EL (cell line): ENCODE results near the gene CDH23.

Experiments used
- DNase-seq: peaks from one replicate; pipeline ENCODE4 v3.0.0-alpha.2; 2016

Gene CDH23

GRCh38 chr10:71788954-71789353 lies 392.2 kb downstream of the CDH23 start:
- DNase-seq: no peak

- DNase-seq: no peak
These were observed 393.2 kb downstream of the CDH23 start for GRCh38 chr10:71789871-71790270.

GRCh38 chr10:71790749-71791440 lies 394.2 kb downstream of the CDH23 start:
- DNase-seq: no peak

- no peak for DNase-seq
These were observed 398.5 kb downstream of the CDH23 start for GRCh38 chr10:71795248-71795647.

- DNase-seq: no peak
These were observed 400.2 kb downstream of the CDH23 start for GRCh38 chr10:71796749-71797405.

GRCh38 chr10:71797533-71798307 lies 401.0 kb downstream of the CDH23 start:
- no peak for DNase-seq

- no peak for DNase-seq
These were observed 401.5 kb downstream of the CDH23 start for GRCh38 chr10:71798308-71798624.

GRCh38 chr10:71799112-71799511 lies 402.4 kb downstream of the CDH23 start:
- DNase-seq: no peak

- DNase-seq: no peak
These were observed 403.1 kb downstream of the CDH23 start for GRCh38 chr10:71799608-71800453.

GRCh38 chr10:71801361-71801760 lies 404.6 kb downstream of the CDH23 start:
- no peak for DNase-seq

GRCh38 chr10:71802235-71802634 lies 405.5 kb downstream of the CDH23 start:
- DNase-seq: no peak

- no peak for DNase-seq
These were observed 406.2 kb downstream of the CDH23 start for GRCh38 chr10:71802715-71803488.

GRCh38 chr10:71804077-71804476 lies 407.4 kb downstream of the CDH23 start:
- no peak for DNase-seq

GRCh38 chr10:71805776-71806703 lies 409.3 kb downstream of the CDH23 start:
- DNase-seq: no peak

GRCh38 chr10:71806704-71807556 lies 410.2 kb downstream of the CDH23 start:
- no peak for DNase-seq

- DNase-seq: no peak
These were observed 411.1 kb downstream of the CDH23 start for GRCh38 chr10:71807557-71808510.

GRCh38 chr10:71809628-71810027 lies 412.9 kb downstream of the CDH23 start:
- no peak for DNase-seq

- DNase-seq: no peak
These were observed 413.5 kb downstream of the CDH23 start for GRCh38 chr10:71810048-71810750.
